MM.1S (cell line): ENCODE results near the gene KLHL42.

ENCODE experiments used
- DNase-seq: peaks from one replicate; pipeline ENCODE4 v3.0.0-alpha.2; 2015
- H2AFZ ChIP-seq: fragments of 300-600 bp; sonication (generic); 2 replicates; pipeline ENCODE4 v1.6.0; 2016; ENCODE audit warnings: antibody characterized with exemption, low read length
- H3F3A ChIP-seq: fragments of 300-600 bp; sonication (generic); 2 replicates; pipeline ENCODE4 v1.6.1; 2016; ENCODE audit warnings: mild to moderate bottlenecking, antibody characterized with exemption, low read length, moderate library complexity, mixed read lengths; ENCODE audit not compliant: insufficient read depth
- H3K27ac ChIP-seq: fragments of 300-600 bp; sonication (generic); 2 replicates; pipeline ENCODE4 v1.5.1; 2016; ENCODE audit warnings: mild to moderate bottlenecking, low read length
- H3K27me3 ChIP-seq: fragments of 300-600 bp; sonication (generic); replicated peaks from 2 replicates; pipeline ENCODE4 v1.6.0; 2016; ENCODE audit warnings: low read length; ENCODE audit not compliant: insufficient read depth
- H3K36me3 ChIP-seq: fragments of 300-600 bp; sonication (generic); replicated peaks from 2 replicates; pipeline ENCODE4 v1.6.1; 2016; ENCODE audit warnings: mild to moderate bottlenecking, low read length, mixed read lengths; ENCODE audit not compliant: insufficient read depth
- H3K4me1 ChIP-seq: fragments of 300-600 bp; sonication (generic); 2 replicates; pipeline ENCODE4 v1.6.1; 2016; ENCODE audit warnings: low read length, mixed read lengths
- H3K4me2 ChIP-seq: fragments of 300-600 bp; sonication (generic); 2 replicates; pipeline ENCODE4 v1.6.0; 2016; ENCODE audit warnings: low read depth, low read length
- H3K4me3 ChIP-seq: fragments of 300-600 bp; sonication (generic); 2 replicates; pipeline ENCODE4 v1.5.1; 2016; ENCODE audit warnings: low read length, mixed read lengths
- H3K79me2 ChIP-seq: fragments of 300-600 bp; sonication (generic); 2 replicates; pipeline ENCODE4 v1.6.1; 2016; ENCODE audit warnings: mixed run types, low read length, mixed read lengths
- H3K9ac ChIP-seq: fragments of 300-600 bp; sonication (generic); 2 replicates; pipeline ENCODE4 v1.6.1; 2016; ENCODE audit warnings: low read length, mixed read lengths
- H3K9me2 ChIP-seq: fragments of 300-600 bp; sonication (generic); replicated peaks from 2 replicates; pipeline ENCODE4 v1.6.1; 2016; ENCODE audit warnings: mild to moderate bottlenecking, low read length, mixed read lengths; ENCODE audit not compliant: insufficient read depth
- H3K9me3 ChIP-seq: fragments of 300-600 bp; sonication (generic); replicated peaks from 2 replicates; pipeline ENCODE4 v1.6.1; 2016; ENCODE audit warnings: mild to moderate bottlenecking, low read length, mixed read lengths; ENCODE audit not compliant: insufficient read depth
- H4K20me1 ChIP-seq: fragments of 300-600 bp; sonication (generic); 2 replicates; pipeline ENCODE4 v1.6.1; 2016; ENCODE audit warnings: mild to moderate bottlenecking, low read length, moderate library complexity, mixed read lengths; ENCODE audit not compliant: insufficient read depth
- EZH2 ChIP-seq: fragments of 300-600 bp; sonication (generic); optimal IDR thresholded peaks from 2 replicates; pipeline ENCODE3; 2017; ENCODE audit warnings: low read depth, mild to moderate bottlenecking, antibody characterized with exemption, low read length, mixed read lengths
- EZH2phosphoT487 ChIP-seq: fragments of 300-600 bp; sonication (generic); IDR thresholded peaks from 2 replicates; pipeline ENCODE4 v1.6.1; 2018; ENCODE audit warnings: antibody characterized with exemption, low read length
- TF ChIP-seq, protein P1 (sequence below): fragments of 300-600 bp; sonication (generic); IDR thresholded peaks from 2 replicates; pipeline ENCODE4 v1.5.1; 2016; ENCODE audit warnings: antibody characterized with exemption, low read length, mixed read lengths

The KLHL42 gene

DNA sequence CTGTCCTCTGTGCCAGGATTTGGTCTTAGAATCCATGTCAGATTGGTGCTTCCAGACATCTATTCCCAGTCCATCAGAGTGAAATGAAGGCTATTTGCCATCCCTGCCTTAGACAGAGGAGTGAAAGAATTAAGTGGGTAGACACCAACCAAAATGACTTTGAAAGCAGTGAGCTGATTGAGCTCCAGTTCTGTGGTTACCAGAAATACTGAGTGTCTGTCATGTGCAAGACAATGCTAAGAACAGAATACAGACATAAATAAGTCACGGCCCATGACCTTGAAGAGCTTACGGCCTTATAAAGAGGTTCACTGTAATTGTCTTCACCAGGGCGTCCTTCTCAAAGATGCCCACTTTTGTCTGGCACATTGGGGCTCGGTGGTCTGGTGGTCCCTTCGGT lies 21.6 kb downstream of the KLHL42 start:
- Histone ChIP-seq H3K9me3 (no peaks in the 10 kb centered on the region), H3K4me1 (no peaks in the 10 kb centered on the region), H3K27me3 (no peaks in the 10 kb centered on the region), H3K9me2 (no peaks in the 10 kb centered on the region), H3F3A (no peaks in the 10 kb centered on the region), H2AFZ (no peak overlapping the region), H3K9ac (no peak overlapping the region), H3K4me2 (no peak overlapping the region), H4K20me1 (no peaks in the 10 kb centered on the region), H3K27ac (no peak overlapping the region), H3K36me3 (peaks cover 4% of the 10 kb centered on the region; the same call in 1 of the 2 replicates), H3K79me2 (no peaks in the 10 kb centered on the region), H3K4me3 (no peak overlapping the region)
- TF ChIP-seq EZH2: no peak
- TF ChIP-seq, protein P1, sequence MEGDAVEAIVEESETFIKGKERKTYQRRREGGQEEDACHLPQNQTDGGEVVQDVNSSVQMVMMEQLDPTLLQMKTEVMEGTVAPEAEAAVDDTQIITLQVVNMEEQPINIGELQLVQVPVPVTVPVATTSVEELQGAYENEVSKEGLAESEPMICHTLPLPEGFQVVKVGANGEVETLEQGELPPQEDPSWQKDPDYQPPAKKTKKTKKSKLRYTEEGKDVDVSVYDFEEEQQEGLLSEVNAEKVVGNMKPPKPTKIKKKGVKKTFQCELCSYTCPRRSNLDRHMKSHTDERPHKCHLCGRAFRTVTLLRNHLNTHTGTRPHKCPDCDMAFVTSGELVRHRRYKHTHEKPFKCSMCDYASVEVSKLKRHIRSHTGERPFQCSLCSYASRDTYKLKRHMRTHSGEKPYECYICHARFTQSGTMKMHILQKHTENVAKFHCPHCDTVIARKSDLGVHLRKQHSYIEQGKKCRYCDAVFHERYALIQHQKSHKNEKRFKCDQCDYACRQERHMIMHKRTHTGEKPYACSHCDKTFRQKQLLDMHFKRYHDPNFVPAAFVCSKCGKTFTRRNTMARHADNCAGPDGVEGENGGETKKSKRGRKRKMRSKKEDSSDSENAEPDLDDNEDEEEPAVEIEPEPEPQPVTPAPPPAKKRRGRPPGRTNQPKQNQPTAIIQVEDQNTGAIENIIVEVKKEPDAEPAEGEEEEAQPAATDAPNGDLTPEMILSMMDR: no peak
- TF ChIP-seq EZH2phosphoT487: no peak
- DNase-seq: no peak

DNA sequence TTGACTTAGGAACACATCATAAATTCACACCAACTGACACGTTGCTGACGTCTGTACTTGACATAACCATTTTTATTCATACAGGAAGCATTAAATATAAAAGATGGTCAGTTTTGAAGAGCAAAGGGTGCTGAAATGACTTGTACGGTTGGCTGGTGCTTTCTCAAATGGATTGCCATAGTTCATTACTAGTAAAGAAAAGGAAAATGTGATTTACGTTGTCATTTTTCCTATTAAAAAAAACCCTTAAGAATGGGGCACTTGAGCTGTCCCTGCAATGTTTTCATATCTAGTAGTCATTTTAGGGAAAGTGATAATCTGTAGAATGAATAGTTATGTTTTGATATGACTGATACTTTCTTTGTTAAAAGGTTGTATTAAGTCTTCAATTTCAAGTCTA lies 22.5 kb downstream of the KLHL42 start:
- no peaks in the 10 kb centered on the region for H3K79me2 ChIP-seq
- no peak overlapping the region for H3K27ac ChIP-seq
- H3K9ac ChIP-seq: no peak overlapping the region
- no peaks in the 10 kb centered on the region for H3K4me1 ChIP-seq
- no peaks in the 10 kb centered on the region for H4K20me1 ChIP-seq
- H2AFZ ChIP-seq: no peak overlapping the region
- H3K9me3 ChIP-seq: no peaks in the 10 kb centered on the region
- H3K4me3 ChIP-seq: no peak overlapping the region
- peaks cover 4% of the 10 kb centered on the region; the same call in 1 of the 2 replicates for H3K36me3 ChIP-seq
- no peak for DNase-seq
- no peaks in the 10 kb centered on the region for H3F3A ChIP-seq
- TF ChIP-seq EZH2 (no peak), EZH2phosphoT487 (no peak)
- TF ChIP-seq, protein P1: no peak
- no peaks in the 10 kb centered on the region for H3K27me3 ChIP-seq
- no peak overlapping the region for H3K4me2 ChIP-seq
- H3K9me2 ChIP-seq: no peaks in the 10 kb centered on the region

DNA sequence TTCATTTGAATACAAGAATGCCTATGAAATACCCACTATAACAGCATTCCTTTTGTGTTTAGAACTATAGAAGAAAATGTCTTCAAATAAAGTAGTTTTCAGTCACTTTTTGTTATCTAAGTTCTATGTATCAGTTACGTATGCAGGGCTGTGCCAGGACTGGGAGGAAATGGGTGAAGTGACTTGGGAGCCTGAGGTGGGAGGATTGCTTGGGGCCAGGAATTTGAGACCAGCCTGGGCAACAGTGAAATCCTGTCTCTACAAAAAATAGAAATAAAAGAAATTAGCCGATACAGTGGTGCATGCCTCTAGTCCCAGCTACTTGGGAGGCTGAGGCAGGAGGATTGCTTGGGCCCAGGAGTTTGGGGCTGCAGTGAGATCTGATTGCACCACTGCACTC lies 22.9 kb downstream of the KLHL42 start:
- no peaks in the 10 kb centered on the region for H4K20me1 ChIP-seq
- no peak overlapping the region for H3K9ac ChIP-seq
- TF ChIP-seq EZH2phosphoT487 (no peak), EZH2 (no peak)
- TF ChIP-seq, protein P1: no peak
- no peak overlapping the region for H3K4me2 ChIP-seq
- peaks cover 2% of the 10 kb centered on the region; the same call in 1 of the 2 replicates for H3K36me3 ChIP-seq
- no peak overlapping the region for H3K4me3 ChIP-seq
- DNase-seq: no peak
- no peaks in the 10 kb centered on the region for H3K27me3 ChIP-seq
- H3K79me2 ChIP-seq: no peaks in the 10 kb centered on the region
- H3K4me1 ChIP-seq: no peaks in the 10 kb centered on the region
- no peaks in the 10 kb centered on the region for H3K9me3 ChIP-seq
- H3K9me2 ChIP-seq: no peaks in the 10 kb centered on the region
- no peaks in the 10 kb centered on the region for H3F3A ChIP-seq
- H3K27ac ChIP-seq: no peak overlapping the region
- no peak overlapping the region for H2AFZ ChIP-seq
